HepG2 (cell line): ENCODE results near the gene ZNF765. TPM values are rescaled to one million over a fixed set of nuclear protein-coding genes. Genes with fewer than 3 reads are reported as not detected.

Experiments
- ATAC-seq: fragments of 200-7000 bp; cut with Tn5 transposase; 3 replicates; pipeline ENCODE4 v1.9.1; 2020; ENCODE audit warnings: mild to moderate bottlenecking, moderate library complexity
- BruUV-seq: library from RNA; stranded (reverse); fragments of 400-500 nt; replicated peaks from 2 replicates; lab custom pipeline; 2021; lab: Mats Ljungman, UMichigan
- CTCF ChIA-PET: fragments of 300-600 bp; formaldehyde crosslinking; extraction: SDS; loops from one replicate; lab custom pipeline; 2021; ENCODE audit warnings: low total read pairs, inconsistent platforms, low intra/inter-chr PET ratio; lab: Yijun Ruan, JAX
- POLR2A ChIA-PET: fragments of 350-600 bp; sonication (Branson Sonifier 250); formaldehyde crosslinking; loops from one replicate; lab custom pipeline; 2020; ENCODE audit warnings: antibody characterized with exemption, inconsistent platforms; lab: Yijun Ruan, JAX
- DNase-seq: peaks from one replicate; pipeline ENCODE4 v3.0.0-alpha.2; 2015; ENCODE audit warnings: low spot score
- FAIRE-seq: peaks from 3 replicates; lab custom pipeline; 2011; peaks lifted over from hg19 to GRCh38; lab: Jason Lieb, UNC
- H2AFZ ChIP-seq: one replicate; pipeline ENCODE4 v1.6.1; 2011; ENCODE audit warnings: low read length, inconsistent platforms
- H3K27ac ChIP-seq: fragments of 300-600 bp; 3 replicates; pipeline ENCODE4 v1.8.0; 2011; ENCODE audit warnings: mixed run types, mild to moderate bottlenecking, mixed read lengths, low read length, inconsistent platforms; ENCODE audit not compliant: insufficient read depth; ENCODE audit errors: extremely low read length
- H3K27me3 ChIP-seq, 2 experiments: fragments of 200-600 bp in 1 of 2; 2 replicates in 1 of 2; 3 replicates in 1 of 2; pipeline versions ENCODE4 v1.6.0 to v1.8.0; 2011; ENCODE audit warnings: low read length in 2 of 2, mild to moderate bottlenecking in 2 of 2, moderate library complexity in 2 of 2, inconsistent platforms in 1 of 2; ENCODE audit not compliant: insufficient read depth in 2 of 2, control insufficient read depth in 1 of 2
- H3K36me3 ChIP-seq, 2 experiments: fragments of 200-600 bp in 1 of 2; replicated peaks in 1 of 2; 2 replicates in 1 of 2; 3 replicates in 1 of 2; pipeline versions ENCODE4 v1.5.1 to v1.8.0; 2011; ENCODE audit warnings: low read length in 2 of 2, inconsistent platforms in 1 of 2; ENCODE audit not compliant: insufficient read depth in 2 of 2, control insufficient read depth in 1 of 2
- H3K4me1 ChIP-seq: 2 replicates; pipeline ENCODE4 v1.5.1; 2012; ENCODE audit warnings: low read length, inconsistent platforms; ENCODE audit not compliant: insufficient read depth
- H3K4me2 ChIP-seq: 2 replicates; pipeline ENCODE4 v1.6.0; 2011; ENCODE audit warnings: low read depth, low read length, inconsistent platforms
- H3K4me3 ChIP-seq, 3 experiments: fragments of 200-600 bp in 1 of 3; sonication (generic), shearing (Covaris generic) in 1 of 3; replicated peaks in 1 of 3; 2 replicates each; pipeline ENCODE4 v1.5.1; 2011 to 2016; ENCODE audit warnings: low read length in 3 of 3, inconsistent platforms in 2 of 3, low read depth in 2 of 3, mild to moderate bottlenecking in 2 of 3, control low read depth in 1 of 3, mixed read lengths in 1 of 3; ENCODE audit not compliant: insufficient read depth in 1 of 3
- H3K79me2 ChIP-seq: one replicate; pipeline ENCODE4 v1.6.1; 2011; ENCODE audit warnings: low read length, inconsistent platforms; ENCODE audit not compliant: insufficient read depth
- H3K9ac ChIP-seq: 2 replicates; pipeline ENCODE4 v1.6.0; 2011; ENCODE audit warnings: mild to moderate bottlenecking, low read depth, low read length, inconsistent platforms; ENCODE audit not compliant: insufficient read depth
- H3K9me3 ChIP-seq: 2 replicates; pipeline ENCODE4 v1.5.1; 2012; ENCODE audit warnings: mild to moderate bottlenecking, low read length
- H4K20me1 ChIP-seq: 2 replicates; pipeline ENCODE4 v1.6.0; 2011; ENCODE audit warnings: inconsistent platforms, mild to moderate bottlenecking, low read length, moderate library complexity; ENCODE audit not compliant: insufficient read depth
- AGO2 ChIP-seq: fragments of 200-400 bp; formaldehyde crosslinking; optimal IDR thresholded peaks from 2 replicates; pipeline ENCODE3; 2017; ENCODE audit warnings: mild to moderate bottlenecking, low read depth, low read length, moderate library complexity
- CBX5 ChIP-seq: sonication (generic); formaldehyde crosslinking; IDR thresholded peaks from 2 replicates; pipeline ENCODE4 v1.4.0; 2020; ENCODE audit warnings: missing genetic modification reagents, borderline replicate concordance
- ELF1 ChIP-seq: sonication (generic); formaldehyde crosslinking; IDR thresholded peaks from 2 replicates; pipeline ENCODE4 v1.4.0; 2020; ENCODE audit warnings: missing genetic modification reagents
- GABPA ChIP-seq, 2 experiments: IDR thresholded peaks; 2 replicates each; pipeline ENCODE4 v1.6.1; 2011 to 2016; ENCODE audit warnings: low read depth in 2 of 2, low read length in 1 of 2, missing biosample characterization in 1 of 2, missing genetic modification characterization in 1 of 2
- GATAD2A ChIP-seq: IDR thresholded peaks from 2 replicates; pipeline ENCODE4 v1.6.1; 2016
- HDAC2 ChIP-seq: sonication (generic); formaldehyde crosslinking; IDR thresholded peaks from 2 replicates; pipeline ENCODE4 v1.4.0; 2020; ENCODE audit warnings: missing genetic modification reagents
- MXD4 ChIP-seq: IDR thresholded peaks from 2 replicates; pipeline ENCODE4 v1.6.1; 2016; ENCODE audit warnings: mild to moderate bottlenecking, missing biosample characterization, missing genetic modification reagents
- PITX1 ChIP-seq: sonication (generic); formaldehyde crosslinking; IDR thresholded peaks from 2 replicates; pipeline ENCODE4 v1.5.1; 2020; ENCODE audit warnings: mild to moderate bottlenecking, missing genetic modification reagents
- TARDBP ChIP-seq: sonication (generic); formaldehyde crosslinking; IDR thresholded peaks from 2 replicates; pipeline ENCODE4 v1.8.0; 2022; ENCODE audit warnings: mild to moderate bottlenecking, missing genetic modification reagents
- YY1 ChIP-seq: IDR thresholded peaks from 2 replicates; pipeline ENCODE4 v1.6.1; 2011; ENCODE audit warnings: low read length, low read depth, moderate library complexity, mild to moderate bottlenecking; ENCODE audit not compliant: insufficient read depth, insufficient replicate concordance
- ZFAT ChIP-seq: sonication (generic); formaldehyde crosslinking; conservative IDR thresholded peaks from 2 replicates; pipeline ENCODE4 v1.8.1; 2023; ENCODE audit warnings: missing genetic modification reagents, inconsistent platforms
- ZNF749 ChIP-seq: sonication (generic); formaldehyde crosslinking; IDR thresholded peaks from 2 replicates; pipeline ENCODE4 v1.8.0; 2022; ENCODE audit warnings: mild to moderate bottlenecking, missing genetic modification reagents, moderate library complexity, borderline replicate concordance
- ZSCAN9 ChIP-seq: IDR thresholded peaks from 2 replicates; pipeline ENCODE4 v1.6.1; 2016; ENCODE audit warnings: borderline replicate concordance
- WGBS: methylation state at CpG from one replicate; pipeline ENCODE4 v1.1.6; 2017; ENCODE audit warnings: low lambda C conversion rate; 5-methylcytosine and 5-hydroxymethylcytosine counted together
- in situ Hi-C: cut with HindIII; loops from 2 replicates; pipeline ENCODE4 v1.10.0; 2017; ENCODE audit warnings: low pct_unique_long_range_greater_than_20kb; ENCODE audit not compliant: extremely low pct_ligation_motif_present
- intact Hi-C: fragments of 100-400 bp; cut with micrococcal nuclease; formaldehyde crosslinking; loops from one replicate; pipeline ENCODE4 v1.10.0; 2022; ENCODE audit not compliant: unreplicated experiment
- polyA plus RNA-seq, 8 experiments: library from polyadenylated mRNA; depleted of rRNA in 3 of 8; stranded (reverse) in 7 of 8; unstranded in 1 of 8; fragments of >200 nt; fragmentation: Illumina TruSeq in 4 of 8; extraction: Trizol in 4 of 8; gene quantifications; 2 replicates each; pipeline versions ENCODE4 v1.2.1 to v1.2.3, GENCODE V29; 2011 to 2016; ENCODE audit warnings: low read depth in 4 of 8, missing spikeins in 1 of 8, mixed read lengths in 1 of 8; ENCODE audit not compliant: insufficient read depth in 1 of 8
- total RNA-seq, 5 experiments: library from RNA; depleted of rRNA; stranded (reverse); fragments of >200 nt; fragmentation: Illumina TruSeq; extraction: Trizol; gene quantifications; 2 replicates each; pipeline ENCODE4 v1.2.3, GENCODE V29; 2016; ENCODE audit warnings: low read depth in 1 of 5

Gene ZNF765
- total and polyA plus RNA-seq, 2 of the 13 experiments (the other 11 are each of a cell fraction or from before 2014, with no cell fraction given), result 5.0 to 14.5 TPM

GRCh38 chr19:53466726-53467484 lies 72.0 kb downstream of the ZNF765 start (continued):
- TF ChIP-seq PITX1 (no peak), YY1 (peak; percentile 15), AGO2 (no peak)

DNA sequence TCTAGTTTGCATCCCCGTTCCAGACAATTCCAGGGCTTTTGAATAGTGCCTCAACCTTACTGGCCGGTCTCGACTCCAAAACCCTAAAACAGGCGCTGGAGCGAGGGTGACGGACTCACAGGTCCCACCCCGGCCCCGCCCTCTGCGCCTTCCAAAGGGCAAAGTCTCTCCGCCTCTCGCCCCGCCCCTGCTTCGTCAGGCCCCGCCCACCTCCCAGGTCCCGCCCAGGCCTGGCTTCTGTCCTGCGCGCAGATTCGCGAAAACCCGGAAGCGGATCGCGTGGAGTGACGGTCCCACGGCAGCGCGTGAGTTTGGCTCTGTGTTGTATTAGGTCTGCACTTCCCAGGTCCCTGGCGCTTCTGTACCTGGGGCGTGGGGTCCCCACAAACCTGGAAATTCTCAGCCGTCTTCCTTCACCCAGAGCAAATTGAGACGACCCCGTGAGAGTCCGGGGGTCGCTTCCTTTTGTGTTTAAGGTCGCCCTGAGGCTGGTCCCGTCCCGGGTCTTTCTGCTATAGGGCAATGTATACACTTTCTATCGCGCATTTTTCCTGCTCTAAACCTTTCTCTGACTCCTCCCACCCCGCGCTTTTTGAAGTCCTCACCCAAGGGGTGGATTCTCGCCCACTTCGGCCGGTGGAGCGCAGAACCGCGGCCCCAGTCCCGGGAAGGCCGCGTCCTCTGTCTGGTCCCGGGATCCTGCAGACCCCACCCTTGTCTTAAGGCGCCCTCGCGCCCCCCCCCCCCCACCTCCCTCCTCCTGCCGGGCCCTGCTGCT lies 72.7 kb downstream of the ZNF765 start, which contains the start of gene ZNF813:
ZNF813 (plus strand) TSS at position 249 of the 778 bp plus-strand sequence. CDS start 16,090 bp downstream, outside the sequence.
- H3K4me1 ChIP-seq, result peaks cover 43% of the 10 kb centered on the region
- FAIRE-seq (peak; percentile 74), ATAC-seq (peak; percentile 92), DNase-seq (peak; percentile 82)
- peak within 1 kb of the TSS; percentile 86 for H3K4me2 ChIP-seq
- H3K4me3 ChIP-seq, result peak within 1 kb of the TSS; percentile 72 to 89 (median 89)
- in situ Hi-C loops (no loop called here), intact Hi-C loops (loop anchor here (2.0 kb wide), 1 partner anchor 37 kb away; the partner anchor contains the start of gene ZNF761)
- H4K20me1 ChIP-seq, result no peaks in the 10 kb centered on the region
- H2AFZ ChIP-seq, result peak within 1 kb of the TSS; percentile 83
- H3K27me3 ChIP-seq, result no peaks in the 10 kb centered on the region; a peak in 1 of 5 replicates
- no peaks in the 10 kb centered on the region; a peak in 1 of 5 replicates for H3K36me3 ChIP-seq
- peak within 1 kb of the TSS; percentile 87 for H3K27ac ChIP-seq
- BruUV-seq, result no TSS peak
- WGBS, result 0% methylated on average over 18 of the region's 55 CpGs
- no peaks in the 10 kb centered on the region for H3K9me3 ChIP-seq
- CTCF ChIA-PET, result no interaction called here
- H3K9ac ChIP-seq, result peak within 1 kb of the TSS; percentile 94
- POLR2A ChIA-PET, result no interaction called here
- H3K79me2 ChIP-seq, result peaks cover 16% of the 10 kb centered on the region
- TF ChIP-seq MXD4 (CRISPR knock-in tag) (peak; percentile 68), ZSCAN9 (no peak), ZFAT (peak; percentile 97), CBX5 (CRISPR knock-in tag) (peak; percentile 39; the same call in 1 of the 2 replicates), HDAC2 (CRISPR knock-in tag) (peak; percentile 36; the same call in 1 of the 2 replicates), GATAD2A (CRISPR knock-in tag) (peak; percentile 61; the same call in 1 of the 2 replicates), ZNF749 (CRISPR knock-in tag) (0 out of 2 replicates have a peak, but pooled peaks have one; percentile 41), TARDBP (CRISPR knock-in tag) (0 out of 2 replicates have a peak, but pooled peaks have one; percentile 4), ELF1 (CRISPR knock-in tag) (peak; percentile 95), GABPA (IDR thresholded peaks at IDR 0.05; ENCODE audit: low read depth, low read length) (no peak), GABPA (CRISPR knock-in tag; IDR thresholded peaks at IDR 0.05; ENCODE audit: low read depth) (peak; percentile 16; the same call in 1 of the 2 replicates)
